NCI-H226 (cell line): Measurements from ENCODE around the gene NEK7.

ENCODE experiments used
- DNase-seq: peaks from one replicate; pipeline ENCODE4 v3.0.0-alpha.2; 2015

The NEK7 gene

GRCh38 chr1:198147216-198147615 is 9.6 kb upstream of the NEK7 start:
- no peak for DNase-seq

GRCh38 chr1:198150369-198150768 is 6.4 kb upstream of the NEK7 start:
- DNase-seq = no peak

GRCh38 chr1:198151688-198152087 is 5.1 kb upstream of the NEK7 start:
- no peak for DNase-seq

- peak; percentile 70 for DNase-seq
These were observed 3.7 kb upstream of the NEK7 start for GRCh38 chr1:198153103-198153502.

GRCh38 chr1:198153804-198154203 is 3.0 kb upstream of the NEK7 start:
- DNase-seq = peak; percentile 45

GRCh38 chr1:198155253-198155652 is 1.5 kb upstream of the NEK7 start:
- DNase-seq = peak; percentile 66

- DNase-seq = peak; percentile 41
These were observed 570 bp upstream of the NEK7 start for GRCh38 chr1:198156111-198156744.

GRCh38 chr1:198157241-198157846 is 546 bp downstream of the NEK7 start:
- peak; percentile 92 for DNase-seq

- DNase-seq = no peak
These were observed 1.3 kb downstream of the NEK7 start for GRCh38 chr1:198157847-198158725.

GRCh38 chr1:198158735-198159589 is 2.2 kb downstream of the NEK7 start:
- peak; percentile 89 for DNase-seq

- DNase-seq = no peak
These were observed 3.4 kb downstream of the NEK7 start for GRCh38 chr1:198160222-198160621.

GRCh38 chr1:198160946-198161614 is 4.3 kb downstream of the NEK7 start:
- no peak for DNase-seq

- no peak for DNase-seq
These were observed 4.9 kb downstream of the NEK7 start for GRCh38 chr1:198161718-198162090.

GRCh38 chr1:198162091-198162767 is 5.4 kb downstream of the NEK7 start:
- DNase-seq = no peak

GRCh38 chr1:198165927-198166647 is 9.3 kb downstream of the NEK7 start:
- no peak for DNase-seq

GRCh38 chr1:198166900-198167299 is 10.1 kb downstream of the NEK7 start:
- DNase-seq = no peak

GRCh38 chr1:198167436-198167934 is 10.7 kb downstream of the NEK7 start:
- peak; percentile 16 for DNase-seq

GRCh38 chr1:198168227-198168626 is 11.4 kb downstream of the NEK7 start:
- peak; percentile 57 for DNase-seq

- no peak for DNase-seq
These were observed 12.9 kb downstream of the NEK7 start for GRCh38 chr1:198169672-198170071.

- no peak for DNase-seq
These were observed 15.1 kb downstream of the NEK7 start for GRCh38 chr1:198171667-198172540.
